Prostate gland (tissue), 2 donors: ENCODE data around the gene SMURF2. TPM values are rescaled to one million over a fixed set of nuclear protein-coding genes. Genes with fewer than 3 reads are reported as not detected.

ENCODE experiments used
- DNase-seq: peaks from one replicate; pipeline ENCODE4 v3.0.0-alpha.2; 2019; ENCODE audit warnings: low spot score
- H3K27ac ChIP-seq, 2 donors: fragments of 200-600 bp; sonication (generic); 2 replicates each; pipeline ENCODE4 v1.5.1; 2017 to 2019
- H3K27me3 ChIP-seq: fragments of 200-600 bp; sonication (generic); replicated peaks from 2 replicates; pipeline ENCODE4 v1.5.1; 2019; ENCODE audit not compliant: insufficient read depth
- H3K36me3 ChIP-seq, 2 donors: fragments of 200-600 bp; sonication (generic); 1 replicate in 1 of 2; 2 replicates in 1 of 2; pipeline versions ENCODE4 v1.5.1 to v1.8.1; 2017 to 2019
- H3K4me1 ChIP-seq: fragments of 200-600 bp; sonication (generic); replicated peaks from 2 replicates; pipeline ENCODE4 v1.5.1; 2019
- H3K4me3 ChIP-seq, 2 donors: fragments of 200-600 bp; sonication (generic); 2 replicates each; pipeline ENCODE4 v1.5.1; 2017 to 2019
- H3K9me3 ChIP-seq: fragments of 200-600 bp; sonication (generic); 2 replicates; pipeline ENCODE4 v1.5.1; 2017
- CTCF ChIP-seq, 4 experiments: fragments of 200-600 bp in 2 of 4; fragments of 450-650 bp in 2 of 4; sonication (generic) in 2 of 4; IDR thresholded peaks; 1 replicate in 3 of 4; 2 replicates in 1 of 4; pipeline ENCODE4 v1.5.1; 2016 to 2019; ENCODE audit warnings: antibody characterized with exemption in 4 of 4, mild to moderate bottlenecking in 2 of 4, moderate library complexity in 2 of 4
- POLR2A ChIP-seq: fragments of 450-650 bp; IDR thresholded peaks from one replicate; pipeline ENCODE4 v1.6.1; 2016; ENCODE audit warnings: antibody characterized with exemption, mild to moderate bottlenecking
- POLR2AphosphoS5 ChIP-seq: sonication (generic); formaldehyde crosslinking; IDR thresholded peaks from one replicate; pipeline ENCODE4 v1.6.1; 2017; ENCODE audit warnings: antibody characterized with exemption
- WGBS: methylation state at CpG from one replicate; pipeline ENCODE4 v1.1.5; 2018; 5-methylcytosine and 5-hydroxymethylcytosine counted together
- intact Hi-C: fragments of 100-400 bp; cut with DNase I; formaldehyde crosslinking; loops from one replicate; pipeline ENCODE4 v1.14.2; 2022
- total RNA-seq, 2 donors: library from RNA; depleted of rRNA; stranded (reverse); fragments of >200 nt; gene quantifications; one replicate each; pipeline ENCODE4 v1.1.0, GENCODE V29; 2016

The SMURF2 gene
- 10 to 100 TPM; 21.5 to 29.1 TPM for total RNA-seq

- H3K36me3 ChIP-seq = no peaks in the 10 kb centered on the region
- 1% methylated on average over 50 of the region's 95 CpGs for WGBS
- H3K4me1 ChIP-seq = no peaks in the 10 kb centered on the region
- DNase-seq = peak; percentile 85
- peak within 1 kb of the TSS; percentile 91 to 97 for H3K27ac ChIP-seq
- H3K27me3 ChIP-seq = no peaks in the 10 kb centered on the region
- no peaks in the 10 kb centered on the region for H3K9me3 ChIP-seq
- H3K4me3 ChIP-seq = peak within 1 kb of the TSS; percentile 76 to 92
- TF ChIP-seq POLR2A = peak; percentile 94
- TF ChIP-seq CTCF (IDR thresholded peaks at IDR 0.05) = peak in 1 of 4 experiments; percentile 9
- TF ChIP-seq POLR2AphosphoS5 = peak; percentile 51
- intact Hi-C loops = loop anchor here (5.0 kb wide), 1 partner anchor 160 kb away; no protein-coding TSS in a partner anchor
Observed at GRCh38 chr17:64661976-64662773, at the start of gene SMURF2. SMURF2 (minus strand) TSS chr17:64662307; CDS start chr17:64661880, 427 bp downstream.

GRCh38 chr17:64709481-64709880, 47.4 kb upstream of the SMURF2 start:
- intact Hi-C loops = no loop called here
- DNase-seq = no peak
- no peaks in the 10 kb centered on the region for H3K27me3 ChIP-seq
- no peaks in the 10 kb centered on the region for H3K9me3 ChIP-seq
- H3K4me1 ChIP-seq = peaks cover 3% of the 10 kb centered on the region
- 70% methylated on average over 4 of the region's 4 CpGs for WGBS
- H3K27ac ChIP-seq = no peak overlapping the region
- TF ChIP-seq POLR2A (no peak), POLR2AphosphoS5 (no peak), CTCF (IDR thresholded peaks at IDR 0.05) (no peak)
- H3K4me3 ChIP-seq = no peak overlapping the region
- no peaks in the 10 kb centered on the region for H3K36me3 ChIP-seq

- no peaks in the 10 kb centered on the region for H3K36me3 ChIP-seq
- no peak overlapping the region for H3K4me3 ChIP-seq
- intact Hi-C loops = no loop called here
- H3K27me3 ChIP-seq = no peaks in the 10 kb centered on the region
- TF ChIP-seq POLR2AphosphoS5 (peak; percentile 52), CTCF (IDR thresholded peaks at IDR 0.05) (no peak)
- H3K4me1 ChIP-seq = peaks cover 3% of the 10 kb centered on the region
- peak overlapping the region; percentile 20 to 41 for H3K27ac ChIP-seq
- 9% methylated on average over 10 of the region's 10 CpGs for WGBS
- DNase-seq = peak; percentile 64
- H3K9me3 ChIP-seq = no peaks in the 10 kb centered on the region
Observed at GRCh38 chr17:64707050-64707591, 45.0 kb upstream of the SMURF2 start.

- Histone ChIP-seq H3K4me3 (no peak overlapping the region), H3K27me3 (no peaks in the 10 kb centered on the region), H3K27ac (peak overlapping the region; percentile 20 to 41), H3K9me3 (no peaks in the 10 kb centered on the region), H3K4me1 (peaks cover 3% of the 10 kb centered on the region), H3K36me3 (no peaks in the 10 kb centered on the region)
- TF ChIP-seq CTCF (IDR thresholded peaks at IDR 0.05) = no peak
- no peak for TF ChIP-seq POLR2A
- no peak for TF ChIP-seq POLR2AphosphoS5
- intact Hi-C loops = no loop called here
- WGBS = 30% methylated on average over 8 of the region's 8 CpGs
- DNase-seq = peak; percentile 25
Observed at GRCh38 chr17:64706224-64707049, 44.3 kb upstream of the SMURF2 start.
